NCI-H2081 (cell line): Measurements from ENCODE around the gene SLC16A1.

ENCODE experiments used
- DNase-seq, 2 experiments: peaks; one replicate each; lab custom pipeline; 2025; lab: John Stamatoyannopoulos, UW

SLC16A1 gene

DNA sequence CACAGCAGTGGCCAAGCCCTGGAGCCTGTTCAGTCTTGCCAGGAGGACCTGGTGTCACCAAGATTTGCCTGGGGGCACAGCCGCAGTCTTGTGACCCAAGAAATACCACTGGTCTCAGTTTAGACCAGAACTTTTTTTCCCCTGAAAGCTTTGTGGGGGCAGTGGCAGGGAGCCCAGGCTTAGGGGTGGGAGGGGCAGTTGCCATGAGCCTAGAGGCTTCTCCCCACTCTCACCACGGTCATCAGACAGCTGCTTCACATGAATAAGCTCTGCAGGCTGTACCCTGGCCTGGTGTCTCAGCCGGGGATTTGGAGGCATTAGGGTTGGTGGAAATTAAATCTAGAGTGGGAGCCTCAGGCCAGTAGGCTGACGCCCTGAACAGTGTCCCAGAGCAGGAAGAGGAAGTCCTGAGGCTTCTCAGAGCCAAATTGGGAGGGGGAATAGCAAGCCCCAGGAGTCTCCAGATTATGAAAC lies 73.7 kb downstream of the SLC16A1 start:
- DNase-seq = no peak

DNA sequence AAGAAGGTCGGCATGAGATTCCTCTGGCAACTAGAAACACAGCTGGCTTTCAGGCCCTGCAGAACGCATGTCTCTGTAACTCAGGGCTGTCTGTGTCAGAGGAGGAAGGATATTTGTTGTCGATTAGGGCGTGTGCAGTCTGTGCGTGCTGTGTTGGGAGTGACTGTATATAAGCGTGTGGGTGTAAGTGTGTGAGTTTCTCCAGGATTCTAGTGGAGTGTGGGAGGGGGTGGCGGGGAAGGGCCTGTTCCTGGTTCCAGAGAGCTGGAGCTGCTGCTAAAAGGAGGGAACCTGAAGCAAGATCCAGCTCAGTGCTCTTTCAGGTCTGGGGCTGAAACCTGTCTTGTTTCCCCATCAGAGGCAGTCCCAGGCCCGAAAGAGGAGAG lies 74.3 kb downstream of the SLC16A1 start:
- DNase-seq = no peak

DNA sequence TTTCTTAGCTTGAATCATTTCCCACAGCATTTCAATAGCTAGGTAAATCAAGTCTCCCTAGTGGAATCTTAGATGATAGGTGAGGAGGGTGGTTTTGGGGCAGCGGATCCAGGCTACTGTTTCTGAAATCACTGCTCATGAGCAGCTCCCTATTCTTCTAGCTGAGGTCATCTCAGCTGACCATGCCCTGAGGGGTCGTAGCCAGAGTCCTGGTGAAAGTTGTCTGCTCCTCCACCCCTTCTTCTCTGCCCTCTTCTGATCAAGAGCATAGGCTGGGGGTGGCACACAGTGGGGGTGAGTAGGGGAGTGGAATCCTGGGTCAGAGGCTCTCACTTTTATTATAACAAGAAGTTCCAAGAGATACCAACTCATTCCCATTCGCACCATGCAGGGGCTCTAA lies 76.2 kb downstream of the SLC16A1 start:
- DNase-seq = no peak

DNA sequence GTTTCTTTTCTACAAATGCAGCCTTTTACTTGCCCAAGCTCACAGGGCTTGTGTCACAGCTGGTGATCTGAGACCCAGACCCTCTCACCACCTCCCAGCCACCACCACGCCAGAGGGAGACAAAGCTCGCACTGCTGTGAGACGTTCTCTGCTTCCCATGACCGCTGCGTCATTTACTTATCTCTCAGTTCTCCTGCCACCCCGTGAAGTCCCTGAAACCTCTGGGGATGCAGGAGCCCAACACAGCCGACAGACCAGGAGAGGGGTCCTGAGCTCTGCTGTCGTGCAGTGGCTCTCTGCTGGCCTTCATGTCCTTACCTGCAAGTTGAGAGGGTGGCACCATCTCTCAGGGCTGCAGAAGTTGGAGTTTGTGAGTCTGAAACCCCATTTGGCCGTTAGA lies 77.7 kb downstream of the SLC16A1 start:
- no peak for DNase-seq

DNA sequence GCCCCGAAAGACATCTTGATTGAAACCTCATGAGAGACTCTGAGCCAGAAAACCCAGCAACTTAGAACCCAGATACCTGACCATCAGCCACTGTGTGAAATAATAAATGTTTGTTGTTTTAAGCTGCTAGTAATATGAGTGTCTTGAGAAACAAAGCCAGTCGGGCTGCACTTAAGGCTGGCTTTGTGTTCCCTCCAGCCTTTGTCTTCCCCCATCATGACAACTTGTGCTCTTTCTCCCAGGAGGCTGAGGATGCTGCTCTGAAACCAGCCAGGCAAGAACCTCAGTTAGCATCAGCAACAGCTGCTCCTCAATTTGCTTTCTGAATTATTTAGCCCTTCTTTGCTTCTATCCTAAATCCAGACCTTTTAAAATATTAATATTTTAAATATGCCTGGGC lies 78.2 kb downstream of the SLC16A1 start:
- DNase-seq = no peak

DNA sequence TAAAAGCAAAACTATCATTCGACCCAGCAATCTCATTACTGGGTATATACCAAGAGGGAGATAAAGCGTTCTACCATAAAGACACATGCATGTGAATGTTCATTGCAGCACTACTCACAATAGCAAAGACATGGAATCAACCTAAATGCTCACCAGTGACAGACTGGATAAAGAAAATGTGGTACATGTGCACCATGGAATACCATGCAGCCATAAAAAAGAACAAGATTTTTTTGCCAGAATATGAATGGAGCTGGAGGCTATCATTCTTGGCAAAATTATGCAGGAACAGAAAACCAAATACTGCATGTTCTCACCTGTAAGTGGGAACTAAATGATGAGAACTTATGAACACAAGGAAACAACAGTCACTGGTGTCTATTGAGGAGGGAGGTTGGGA lies 79.7 kb downstream of the SLC16A1 start:
- no peak for DNase-seq

DNA sequence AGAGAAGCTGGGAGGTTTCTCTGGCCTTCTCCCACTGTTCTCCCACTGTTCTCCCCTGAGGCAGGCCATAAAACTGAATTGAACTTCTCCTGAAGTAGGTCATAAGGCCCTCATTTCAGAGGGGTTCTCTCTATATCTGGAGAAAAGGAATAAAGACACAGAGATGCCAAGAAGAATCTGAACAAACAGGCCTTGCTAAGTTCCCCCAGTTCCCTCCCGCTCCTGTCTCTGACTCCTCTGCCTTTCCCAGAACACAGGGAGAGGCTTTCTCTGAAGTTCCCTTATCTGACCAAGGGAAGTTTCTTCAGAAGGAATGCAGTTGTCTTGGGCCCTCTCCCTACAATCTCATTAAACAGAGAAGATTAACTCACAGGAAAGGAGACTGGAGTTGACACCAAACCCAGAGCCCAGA lies 83.4 kb downstream of the SLC16A1 start:
- no peak for DNase-seq

DNA sequence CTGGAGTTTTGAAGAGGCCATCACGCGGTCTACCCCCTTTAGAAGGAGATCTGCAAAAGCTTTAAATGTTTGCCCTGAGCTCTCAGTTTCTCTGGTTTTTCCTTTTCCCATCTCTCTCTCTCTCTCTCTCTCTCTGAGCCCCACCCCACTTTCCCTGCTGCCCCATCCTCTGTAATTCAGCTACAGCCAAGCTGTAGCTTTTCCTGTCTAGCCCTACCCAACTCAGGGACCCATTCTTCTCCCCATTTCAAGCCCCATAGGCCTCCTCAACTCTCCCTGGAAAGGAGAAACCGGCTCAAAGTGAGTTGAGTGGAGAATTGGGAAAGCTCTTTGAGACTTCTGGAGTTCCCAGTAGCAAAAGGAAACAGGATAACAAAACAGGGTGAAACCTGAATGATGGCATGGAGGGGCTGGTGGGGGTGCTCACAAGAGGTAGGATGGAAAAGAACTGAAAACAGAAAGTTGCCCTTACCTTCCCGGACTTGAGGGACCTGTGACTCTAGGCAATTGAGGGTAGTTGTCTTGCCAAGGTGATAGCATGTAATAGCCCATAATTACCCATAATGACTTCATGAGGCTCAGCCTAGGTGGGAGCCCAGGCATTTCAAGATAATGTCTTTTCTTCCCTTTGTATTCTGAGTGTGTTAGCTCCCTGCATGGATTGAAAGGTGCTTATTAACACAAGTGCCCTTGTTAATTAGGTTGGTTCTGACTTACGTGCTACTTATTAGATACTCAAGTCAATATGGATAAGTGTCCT lies 84.9 kb downstream of the SLC16A1 start:
- peak in 1 of 2 experiments; percentile 35 for DNase-seq

DNA sequence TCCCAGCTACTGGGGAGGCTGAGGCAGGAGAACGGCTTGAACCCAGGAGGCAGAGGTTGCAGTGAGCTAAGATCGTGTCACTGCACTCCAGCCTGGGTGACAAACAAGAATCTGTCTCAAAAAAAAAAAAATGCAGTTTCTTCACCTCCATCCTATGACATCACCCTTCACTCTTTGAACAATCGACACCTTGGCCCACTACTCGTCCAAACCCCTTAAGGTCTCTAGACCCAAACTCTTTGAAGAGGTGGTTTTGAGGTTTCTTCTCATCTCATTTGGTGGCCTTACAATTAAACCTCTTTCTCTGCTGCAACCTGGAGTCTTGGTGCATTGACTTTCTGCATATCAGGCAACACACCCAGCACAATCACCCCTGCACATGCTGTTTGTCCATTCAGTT lies 86.1 kb downstream of the SLC16A1 start:
- no peak for DNase-seq

DNA sequence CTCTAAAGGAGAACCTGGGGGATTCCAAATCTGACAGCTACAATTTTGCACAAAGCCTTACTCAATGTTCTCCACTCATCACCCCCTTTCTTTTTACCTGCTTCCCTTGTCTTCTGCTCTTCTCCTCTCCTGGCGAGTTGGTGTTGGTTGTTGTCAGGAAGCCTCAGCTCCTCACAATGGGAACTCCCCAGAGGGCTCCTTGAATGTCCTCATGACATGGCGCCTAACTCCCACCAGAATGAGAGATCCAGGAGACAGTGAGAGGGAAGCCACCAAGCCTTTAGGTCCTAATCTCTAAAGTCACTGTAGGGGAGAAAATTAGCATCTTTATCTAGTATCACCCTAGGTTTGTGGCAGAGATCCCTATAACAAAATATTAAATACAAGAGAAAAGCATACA lies 87.8 kb downstream of the SLC16A1 start:
- DNase-seq = no peak

DNA sequence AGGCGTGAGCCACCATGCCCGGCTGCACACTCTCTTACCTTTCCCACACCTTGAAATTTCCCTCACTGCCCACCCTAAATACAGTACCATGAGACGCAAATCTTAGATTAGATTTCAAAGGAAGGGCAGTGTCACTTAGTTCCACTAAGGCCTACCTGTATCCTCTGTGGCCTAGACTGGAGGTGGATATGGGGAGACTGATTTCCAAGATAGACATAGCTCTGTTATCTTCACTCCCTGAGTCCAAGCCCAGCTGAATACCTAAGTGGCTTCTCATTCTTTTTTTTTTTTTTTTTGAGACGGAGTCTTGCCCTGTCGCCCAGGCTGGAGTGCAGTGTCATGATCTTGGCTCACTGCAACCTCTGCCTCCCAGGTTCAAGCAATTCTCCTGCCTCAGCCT lies 89.0 kb downstream of the SLC16A1 start:
- DNase-seq = no peak

DNA sequence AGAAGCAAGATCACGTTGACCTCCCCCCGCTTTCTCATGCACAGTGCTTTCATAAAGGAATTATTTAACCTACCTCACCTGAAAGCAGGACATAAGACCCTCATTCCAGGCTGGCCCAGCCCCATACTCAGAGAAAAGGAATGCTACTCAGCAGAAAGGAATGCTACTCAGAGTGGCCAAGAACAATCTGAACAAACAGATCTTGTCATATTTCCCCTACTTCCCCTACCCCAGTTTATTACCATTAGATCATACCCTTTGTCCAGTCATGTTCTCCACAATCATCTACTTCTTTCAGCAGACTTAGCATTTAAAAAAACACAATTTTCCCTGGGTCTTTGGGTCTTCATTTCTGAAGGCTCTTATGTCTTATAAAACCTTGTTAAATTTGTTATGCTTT lies 89.8 kb downstream of the SLC16A1 start:
- no peak for DNase-seq

DNA sequence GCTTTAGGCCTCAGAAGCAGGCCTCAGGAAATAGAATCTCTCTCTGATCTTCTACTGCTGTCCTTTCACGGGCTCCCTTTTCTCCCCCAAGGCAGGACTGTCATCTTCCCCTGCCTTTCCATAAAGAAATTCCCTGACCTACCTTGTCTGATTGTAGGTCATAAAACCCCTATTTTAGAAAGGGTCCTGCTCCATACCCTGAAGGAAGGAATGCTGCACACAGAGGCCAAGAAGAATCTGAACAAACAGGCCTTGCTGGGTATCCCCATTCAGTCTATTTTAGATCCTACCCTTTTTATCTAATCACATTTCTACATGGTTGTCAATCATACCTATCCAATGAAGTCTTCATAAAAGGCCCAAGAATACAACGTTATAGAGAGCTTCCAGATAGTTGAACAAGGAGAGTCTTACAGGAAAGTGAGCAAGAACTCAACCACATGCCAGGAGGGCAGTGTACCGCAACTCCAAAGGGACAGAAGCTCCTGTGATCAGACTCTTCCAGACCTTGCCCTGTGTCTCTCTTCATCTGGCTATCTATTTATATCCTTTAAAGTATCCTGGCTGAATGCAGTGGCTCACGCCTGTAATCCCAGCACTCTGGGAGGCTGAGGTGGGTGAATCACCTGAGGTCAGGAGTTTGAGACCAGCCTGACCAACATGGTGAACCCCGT lies 93.1 kb downstream of the SLC16A1 start:
- DNase-seq = no peak
